Measurements from ENCODE around the gene PIGM.

PIGM gene

DNA sequence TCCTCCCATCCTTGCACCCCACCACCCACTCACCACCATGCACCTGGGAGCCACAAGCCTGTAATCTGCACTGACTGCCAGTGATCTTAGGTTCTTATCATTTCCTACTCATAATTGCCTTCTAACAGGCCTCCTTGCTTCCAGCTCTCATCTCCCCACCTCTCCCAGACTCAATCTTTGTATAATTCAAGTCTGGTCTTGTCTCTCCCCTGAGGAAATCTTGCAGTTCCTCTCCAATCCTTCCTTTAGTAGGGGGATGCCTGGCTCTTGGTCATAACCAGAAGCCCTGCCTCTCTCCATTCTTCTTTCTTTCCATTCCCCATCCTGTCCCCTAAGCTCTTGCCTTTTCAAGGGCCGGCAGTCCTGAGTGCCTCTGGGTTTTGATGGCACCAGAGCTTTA lies 27.8 kb downstream of the PIGM start:
- TF ChIP-seq, protein P1, sequence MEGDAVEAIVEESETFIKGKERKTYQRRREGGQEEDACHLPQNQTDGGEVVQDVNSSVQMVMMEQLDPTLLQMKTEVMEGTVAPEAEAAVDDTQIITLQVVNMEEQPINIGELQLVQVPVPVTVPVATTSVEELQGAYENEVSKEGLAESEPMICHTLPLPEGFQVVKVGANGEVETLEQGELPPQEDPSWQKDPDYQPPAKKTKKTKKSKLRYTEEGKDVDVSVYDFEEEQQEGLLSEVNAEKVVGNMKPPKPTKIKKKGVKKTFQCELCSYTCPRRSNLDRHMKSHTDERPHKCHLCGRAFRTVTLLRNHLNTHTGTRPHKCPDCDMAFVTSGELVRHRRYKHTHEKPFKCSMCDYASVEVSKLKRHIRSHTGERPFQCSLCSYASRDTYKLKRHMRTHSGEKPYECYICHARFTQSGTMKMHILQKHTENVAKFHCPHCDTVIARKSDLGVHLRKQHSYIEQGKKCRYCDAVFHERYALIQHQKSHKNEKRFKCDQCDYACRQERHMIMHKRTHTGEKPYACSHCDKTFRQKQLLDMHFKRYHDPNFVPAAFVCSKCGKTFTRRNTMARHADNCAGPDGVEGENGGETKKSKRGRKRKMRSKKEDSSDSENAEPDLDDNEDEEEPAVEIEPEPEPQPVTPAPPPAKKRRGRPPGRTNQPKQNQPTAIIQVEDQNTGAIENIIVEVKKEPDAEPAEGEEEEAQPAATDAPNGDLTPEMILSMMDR (IDR thresholded peaks at IDR 0.05; ENCODE audit: insufficient read depth, low read depth, low read length, missing control alignments) = no peak

DNA sequence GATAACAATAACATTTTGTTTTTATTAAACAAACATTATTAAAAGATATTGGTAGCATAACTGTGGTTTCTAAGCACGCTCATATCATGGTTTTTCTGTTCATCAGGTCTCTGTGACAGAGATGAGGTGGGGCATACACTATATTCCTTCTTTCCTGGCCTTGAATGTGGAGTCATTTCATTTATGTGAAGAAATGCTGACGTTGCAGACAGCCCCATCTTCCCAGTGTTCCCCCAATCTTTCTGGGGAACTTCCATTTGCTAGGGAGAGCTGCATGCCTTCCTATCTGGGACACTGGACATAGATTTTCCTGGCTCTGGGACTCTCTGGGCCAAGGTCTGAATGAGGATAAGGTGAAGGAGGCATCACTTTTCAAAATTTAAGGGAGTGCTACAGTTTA lies 30.4 kb downstream of the PIGM start:
- TF ChIP-seq, protein P1 (IDR thresholded peaks at IDR 0.05; ENCODE audit: insufficient read depth, low read depth, low read length, missing control alignments) = no peak
- no peak for DNase-seq (ENCODE audit: low read depth)
- H3K4me3 ChIP-seq (ENCODE audit: low read length) = no peak overlapping the region

More for the DNA sequence above, 27.8 kb downstream of the PIGM start:
- peak; percentile 84 for DNase-seq (ENCODE audit: low read depth)
- H3K4me3 ChIP-seq (ENCODE audit: low read length) = no peak overlapping the region

DNA sequence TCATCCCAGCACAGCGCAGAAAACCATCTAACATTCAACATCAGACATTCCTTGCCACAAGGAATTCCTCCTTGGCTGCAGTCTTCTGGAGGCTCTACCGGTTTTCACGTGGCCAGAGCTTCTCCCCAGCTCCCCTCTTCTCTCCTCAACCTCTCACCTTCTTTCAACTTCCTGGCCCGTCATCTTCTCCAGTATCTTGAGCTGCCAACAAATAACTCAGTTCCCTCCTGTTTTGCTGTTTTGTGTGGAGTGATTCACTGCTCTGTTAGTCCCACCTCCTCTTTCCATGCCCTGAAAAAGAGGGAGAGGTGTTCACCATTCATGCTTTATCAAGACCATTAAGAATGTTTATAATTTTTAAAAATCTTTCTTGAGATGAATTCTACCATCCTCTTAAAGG lies 32.6 kb downstream of the PIGM start:
- H3K4me3 ChIP-seq (ENCODE audit: low read length) = no peak overlapping the region
- peak; percentile 40 for DNase-seq (ENCODE audit: low read depth)
- TF ChIP-seq, protein P1 (IDR thresholded peaks at IDR 0.05; ENCODE audit: insufficient read depth, low read depth, low read length, missing control alignments) = no peak

DNA sequence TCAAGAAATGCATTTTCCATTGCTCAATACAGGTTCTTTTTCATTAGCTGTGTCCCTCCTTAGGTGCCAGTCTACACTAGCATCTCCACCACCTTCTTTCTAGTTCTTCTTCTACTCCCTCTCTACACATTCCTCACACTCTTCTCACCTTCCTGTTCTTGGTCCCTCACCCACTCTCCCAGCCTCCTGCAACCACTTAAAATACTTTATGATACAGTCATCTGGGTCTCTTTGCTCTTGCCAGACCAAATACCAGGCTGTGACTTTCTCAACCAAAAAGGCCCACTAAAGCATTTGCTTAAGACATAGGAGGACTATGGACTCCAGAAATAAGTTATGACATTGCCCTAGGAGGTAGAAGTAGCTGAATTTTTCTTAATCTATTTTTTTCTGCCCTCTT lies 35.1 kb downstream of the PIGM start:
- H3K4me3 ChIP-seq (ENCODE audit: low read length) = no peak overlapping the region
- TF ChIP-seq, protein P1 (IDR thresholded peaks at IDR 0.05; ENCODE audit: insufficient read depth, low read depth, low read length, missing control alignments) = no peak
- DNase-seq (ENCODE audit: low read depth) = peak; percentile 84

DNA sequence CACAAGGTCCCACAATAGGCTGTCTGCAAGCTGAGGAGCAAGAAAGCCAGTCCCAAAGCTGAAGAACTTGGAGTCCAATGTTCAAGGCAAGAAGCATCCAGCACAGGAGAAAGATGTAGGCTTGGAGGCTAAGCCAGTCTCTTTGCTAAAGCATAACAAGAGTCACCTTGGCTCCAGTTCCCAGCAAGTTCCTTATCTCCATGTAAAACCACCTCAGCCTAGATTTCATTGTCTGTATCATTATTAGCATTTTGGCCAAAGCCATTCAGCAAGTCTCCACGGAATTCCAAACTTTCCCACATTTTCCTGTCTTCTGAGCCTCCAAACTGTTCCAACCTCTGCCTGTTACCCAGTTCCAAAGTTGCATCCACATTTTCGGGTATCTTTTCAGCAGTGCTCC lies 36.9 kb downstream of the PIGM start:
- no peak overlapping the region for H3K4me3 ChIP-seq (ENCODE audit: low read length)
- DNase-seq (ENCODE audit: low read depth) = no peak
- TF ChIP-seq, protein P1 (IDR thresholded peaks at IDR 0.05; ENCODE audit: insufficient read depth, low read depth, low read length, missing control alignments) = no peak

DNA sequence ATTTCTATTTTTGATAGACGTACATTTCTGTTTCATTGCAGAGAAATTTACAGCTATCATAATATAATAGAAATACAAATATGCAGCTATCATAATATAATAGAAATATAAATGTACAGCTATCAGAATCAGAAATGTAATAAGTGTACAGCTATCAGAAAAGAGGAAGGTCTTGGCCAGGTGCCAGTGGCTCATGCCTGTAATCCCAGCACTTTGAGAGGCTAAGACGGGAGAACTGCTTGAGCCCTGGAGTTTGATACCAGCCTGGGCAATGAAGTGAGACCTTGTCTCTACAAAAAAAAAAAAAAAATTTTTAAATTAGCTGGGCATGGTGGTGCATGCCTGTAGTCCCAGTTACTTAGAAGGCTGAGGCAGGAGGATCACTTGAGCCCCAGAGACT lies 37.9 kb downstream of the PIGM start:
- H3K4me3 ChIP-seq (ENCODE audit: low read length) = no peak overlapping the region
- TF ChIP-seq, protein P1 (IDR thresholded peaks at IDR 0.05; ENCODE audit: insufficient read depth, low read depth, low read length, missing control alignments) = no peak
- no peak for DNase-seq (ENCODE audit: low read depth)

DNA sequence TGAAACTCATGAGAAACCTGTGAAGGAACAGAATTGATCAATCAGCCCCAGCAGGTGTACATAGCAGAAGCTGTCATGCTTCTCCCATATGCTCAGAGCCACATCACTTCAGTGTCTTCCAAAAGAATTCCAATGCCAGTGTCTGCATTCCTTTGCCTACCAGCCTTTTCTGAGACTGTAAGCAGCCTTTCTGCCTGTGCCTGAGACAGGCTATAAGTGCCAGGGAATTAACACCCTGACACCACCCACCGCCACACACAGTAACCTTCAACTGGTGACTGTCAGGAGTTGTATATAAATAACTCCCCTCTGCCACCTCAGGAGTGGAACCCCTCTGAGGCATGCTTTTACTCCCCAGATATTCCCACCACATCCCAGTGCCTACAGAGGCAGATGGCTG lies 39.6 kb downstream of the PIGM start:
- H3K4me3 ChIP-seq (ENCODE audit: low read length) = no peak overlapping the region
- DNase-seq (ENCODE audit: low read depth) = no peak
- TF ChIP-seq, protein P1 (IDR thresholded peaks at IDR 0.05; ENCODE audit: insufficient read depth, low read depth, low read length, missing control alignments) = no peak
